Fibroblast of peridontal ligament (primary cell): ENCODE measurements around the gene ELAC2.

Experiments used
- DNase-seq: peaks from one replicate; pipeline ENCODE4 v3.0.0-alpha.2; 2010; ENCODE audit errors: extremely low read depth

Gene ELAC2

GRCh38 chr17:12953156-12953555, 64.7 kb downstream of the ELAC2 start:
- no peak for DNase-seq

GRCh38 chr17:12952012-12952411, 65.8 kb downstream of the ELAC2 start:
- no peak for DNase-seq

GRCh38 chr17:12947047-12947446, 70.8 kb downstream of the ELAC2 start:
- DNase-seq: no peak
